KMS-11 (cell line): ENCODE measurements around the gene CLASRP.

Experiments
- H2AFZ ChIP-seq: fragments of 200-600 bp; sonication (generic); 2 replicates; pipeline ENCODE4 v1.6.1; 2016; ENCODE audit warnings: antibody characterized with exemption, mixed run types, low read depth
- H3K27ac ChIP-seq: fragments of 200-600 bp; sonication (generic); 2 replicates; pipeline ENCODE4 v1.6.1; 2016; ENCODE audit warnings: mild to moderate bottlenecking, mixed run types
- H3K27me3 ChIP-seq: fragments of 200-600 bp; sonication (generic); 2 replicates; pipeline ENCODE4 v1.6.1; 2017; ENCODE audit warnings: mild to moderate bottlenecking, low read depth, mixed run types, moderate library complexity; ENCODE audit not compliant: insufficient read depth
- H3K36me3 ChIP-seq: fragments of 200-600 bp; sonication (generic); 2 replicates; pipeline ENCODE4 v1.6.1; 2017; ENCODE audit warnings: mild to moderate bottlenecking, mixed run types; ENCODE audit not compliant: insufficient read depth
- H3K4me1 ChIP-seq: fragments of 200-600 bp; sonication (generic); 2 replicates; pipeline ENCODE4 v1.6.1; 2016; ENCODE audit warnings: mild to moderate bottlenecking, low read depth, mixed run types; ENCODE audit not compliant: poor library complexity, severe bottlenecking
- H3K4me2 ChIP-seq: fragments of 200-600 bp; sonication (generic); 2 replicates; pipeline ENCODE4 v1.7.0; 2016; ENCODE audit warnings: mild to moderate bottlenecking, mixed run types
- H3K4me3 ChIP-seq: fragments of 200-600 bp; sonication (generic); IDR thresholded peaks from 2 replicates; pipeline ENCODE4 v1.6.1; 2017; ENCODE audit warnings: low read depth, low read length, mixed read lengths; ENCODE audit not compliant: insufficient read depth
- H3K79me2 ChIP-seq: fragments of 200-600 bp; sonication (generic); 2 replicates; pipeline ENCODE4 v1.6.1; 2016; ENCODE audit warnings: low read depth, mixed run types; ENCODE audit not compliant: insufficient read depth
- H3K9ac ChIP-seq: fragments of 200-600 bp; sonication (generic); 2 replicates; pipeline ENCODE4 v1.6.1; 2016; ENCODE audit warnings: mild to moderate bottlenecking, mixed run types
- H4K20me1 ChIP-seq: fragments of 200-600 bp; sonication (generic); 2 replicates; pipeline ENCODE4 v1.6.1; 2016; ENCODE audit warnings: mild to moderate bottlenecking, mixed run types; ENCODE audit not compliant: insufficient read depth
- TF ChIP-seq, protein P1 (sequence below): fragments of 200-600 bp; sonication (generic); conservative IDR thresholded peaks from 2 replicates; pipeline ENCODE4 v1.6.1; 2017; ENCODE audit warnings: low read depth, mild to moderate bottlenecking, antibody characterized with exemption, low read length, moderate library complexity, mixed read lengths

The CLASRP gene

GRCh38 chr19:45035755-45036154 lies 3.1 kb upstream of the CLASRP start:
- Histone ChIP-seq H3K4me1 (peaks cover 19% of the 10 kb centered on the region), H3K79me2 (peaks cover 15% of the 10 kb centered on the region), H3K27ac (no peak overlapping the region), H2AFZ (no peak overlapping the region), H3K4me3 (no peak overlapping the region), H3K4me2 (no peak overlapping the region), H3K27me3 (no peaks in the 10 kb centered on the region), H3K36me3 (no peaks in the 10 kb centered on the region; the same call in 1 of the 2 replicates), H3K9ac (no peak overlapping the region), H4K20me1 (peaks cover 7% of the 10 kb centered on the region; the same call in 1 of the 2 replicates)
- TF ChIP-seq, protein P1, sequence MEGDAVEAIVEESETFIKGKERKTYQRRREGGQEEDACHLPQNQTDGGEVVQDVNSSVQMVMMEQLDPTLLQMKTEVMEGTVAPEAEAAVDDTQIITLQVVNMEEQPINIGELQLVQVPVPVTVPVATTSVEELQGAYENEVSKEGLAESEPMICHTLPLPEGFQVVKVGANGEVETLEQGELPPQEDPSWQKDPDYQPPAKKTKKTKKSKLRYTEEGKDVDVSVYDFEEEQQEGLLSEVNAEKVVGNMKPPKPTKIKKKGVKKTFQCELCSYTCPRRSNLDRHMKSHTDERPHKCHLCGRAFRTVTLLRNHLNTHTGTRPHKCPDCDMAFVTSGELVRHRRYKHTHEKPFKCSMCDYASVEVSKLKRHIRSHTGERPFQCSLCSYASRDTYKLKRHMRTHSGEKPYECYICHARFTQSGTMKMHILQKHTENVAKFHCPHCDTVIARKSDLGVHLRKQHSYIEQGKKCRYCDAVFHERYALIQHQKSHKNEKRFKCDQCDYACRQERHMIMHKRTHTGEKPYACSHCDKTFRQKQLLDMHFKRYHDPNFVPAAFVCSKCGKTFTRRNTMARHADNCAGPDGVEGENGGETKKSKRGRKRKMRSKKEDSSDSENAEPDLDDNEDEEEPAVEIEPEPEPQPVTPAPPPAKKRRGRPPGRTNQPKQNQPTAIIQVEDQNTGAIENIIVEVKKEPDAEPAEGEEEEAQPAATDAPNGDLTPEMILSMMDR, result no peak

DNA sequence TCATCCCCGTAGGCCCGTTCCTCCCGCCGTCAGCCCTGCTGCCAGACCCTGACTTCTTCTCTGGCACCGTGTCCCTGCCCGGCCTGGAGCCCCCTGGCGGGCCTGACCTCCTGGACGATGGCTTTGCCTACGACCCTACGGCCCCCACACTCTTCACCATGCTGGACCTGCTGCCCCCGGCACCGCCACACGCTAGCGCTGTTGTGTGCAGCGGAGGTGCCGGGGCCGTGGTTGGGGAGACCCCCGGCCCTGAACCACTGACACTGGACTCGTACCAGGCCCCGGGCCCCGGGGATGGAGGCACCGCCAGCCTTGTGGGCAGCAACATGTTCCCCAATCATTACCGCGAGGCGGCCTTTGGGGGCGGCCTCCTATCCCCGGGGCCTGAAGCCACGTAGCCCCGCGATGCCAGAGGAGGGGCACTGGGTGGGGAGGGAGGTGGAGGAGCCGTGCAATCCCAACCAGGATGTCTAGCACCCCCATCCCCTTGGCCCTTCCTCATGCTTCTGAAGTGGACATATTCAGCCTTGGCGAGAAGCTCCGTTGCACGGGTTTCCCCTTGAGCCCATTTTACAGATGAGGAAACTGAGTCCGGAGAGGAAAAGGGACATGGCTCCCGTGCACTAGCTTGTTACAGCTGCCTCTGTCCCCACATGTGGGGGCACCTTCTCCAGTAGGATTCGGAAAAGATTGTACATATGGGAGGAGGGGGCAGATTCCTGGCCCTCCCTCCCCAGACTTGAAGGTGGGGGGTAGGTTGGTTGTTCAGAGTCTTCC lies 1.3 kb upstream of the CLASRP start:
- Histone ChIP-seq H3K4me3 (no peak overlapping the region), H3K27me3 (no peaks in the 10 kb centered on the region), H3K79me2 (peaks cover 30% of the 10 kb centered on the region), H2AFZ (no peak overlapping the region), H3K27ac (no peak overlapping the region), H3K4me2 (no peak overlapping the region), H3K9ac (no peak overlapping the region), H4K20me1 (peaks cover 7% of the 10 kb centered on the region; the same call in 1 of the 2 replicates), H3K36me3 (no peaks in the 10 kb centered on the region; the same call in 1 of the 2 replicates), H3K4me1 (peaks cover 20% of the 10 kb centered on the region)
- TF ChIP-seq, protein P1, result no peak

DNA sequence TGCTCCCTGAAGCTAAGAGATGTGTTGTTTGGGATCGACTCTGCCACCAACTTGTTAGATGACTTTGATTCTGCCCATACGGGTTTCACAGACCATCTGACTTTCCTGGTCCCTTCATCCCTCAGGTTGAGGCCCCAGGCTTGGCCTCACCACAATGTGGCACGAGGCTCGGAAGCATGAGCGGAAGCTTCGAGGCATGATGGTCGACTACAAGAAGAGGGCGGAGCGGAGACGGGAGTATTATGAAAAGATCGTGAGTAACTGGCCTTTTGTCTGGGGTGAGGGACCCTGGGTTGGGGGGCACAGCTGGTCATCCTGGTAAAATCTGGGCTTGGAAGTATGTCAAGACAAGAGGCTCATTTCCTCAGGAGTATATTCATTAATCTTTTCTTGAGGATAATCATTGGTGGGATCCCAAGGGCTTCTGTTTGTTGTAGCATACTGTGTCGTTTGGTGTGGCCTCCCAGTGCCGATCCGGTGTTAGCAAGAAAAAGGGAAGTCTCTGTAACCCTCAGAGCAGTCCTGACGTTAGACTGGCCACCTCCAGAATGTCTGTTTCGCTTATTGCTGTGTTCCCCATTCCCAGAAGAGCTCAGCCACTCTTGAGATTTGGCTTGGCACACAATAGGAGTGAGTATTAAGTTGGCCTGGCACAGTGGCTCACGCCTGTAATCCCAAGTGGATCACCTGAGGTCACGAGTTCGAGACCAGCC lies 1.4 kb downstream of the CLASRP start:
- no peaks in the 10 kb centered on the region for H3K27me3 ChIP-seq
- no peak overlapping the region; the same call in 1 of the 2 replicates for H3K27ac ChIP-seq
- peaks cover 10% of the 10 kb centered on the region; the same call in 1 of the 2 replicates for H3K36me3 ChIP-seq
- peaks cover 21% of the 10 kb centered on the region for H3K4me1 ChIP-seq
- H4K20me1 ChIP-seq, result peaks cover 7% of the 10 kb centered on the region; the same call in 1 of the 2 replicates
- no peak overlapping the region for H2AFZ ChIP-seq
- no peak overlapping the region for H3K9ac ChIP-seq
- TF ChIP-seq, protein P1, result no peak
- peak overlapping the region; percentile 98 for H3K4me2 ChIP-seq
- no peak overlapping the region for H3K4me3 ChIP-seq
- H3K79me2 ChIP-seq, result peaks cover 51% of the 10 kb centered on the region

DNA sequence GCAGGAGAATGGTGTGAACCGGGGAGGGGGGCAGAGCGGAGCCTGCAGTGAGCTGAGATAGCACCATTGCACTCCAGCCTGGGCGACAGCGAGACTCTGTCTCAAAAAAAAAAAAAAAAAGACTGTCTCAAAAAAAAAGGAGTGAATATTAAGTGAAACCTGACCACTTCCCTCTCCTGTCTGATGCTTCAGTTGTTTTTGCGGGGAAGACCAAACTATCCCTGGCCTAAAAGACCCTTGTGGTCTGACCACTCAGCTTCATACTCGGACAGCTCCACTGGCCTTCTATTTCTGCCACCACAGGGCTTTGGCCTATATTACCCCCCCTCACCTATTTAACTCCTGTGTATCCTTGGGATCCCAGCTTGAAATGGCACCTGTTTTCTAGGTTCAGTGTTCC lies 2.3 kb downstream of the CLASRP start:
- no peak overlapping the region for H3K27ac ChIP-seq
- H3K27me3 ChIP-seq, result no peaks in the 10 kb centered on the region
- TF ChIP-seq, protein P1, result no peak
- H3K4me2 ChIP-seq, result no peak overlapping the region
- peaks cover 7% of the 10 kb centered on the region; the same call in 1 of the 2 replicates for H4K20me1 ChIP-seq
- H2AFZ ChIP-seq, result no peak overlapping the region
- peaks cover 31% of the 10 kb centered on the region for H3K4me1 ChIP-seq
- H3K79me2 ChIP-seq, result peaks cover 60% of the 10 kb centered on the region
- no peak overlapping the region for H3K4me3 ChIP-seq
- H3K9ac ChIP-seq, result no peak overlapping the region
- H3K36me3 ChIP-seq, result peaks cover 10% of the 10 kb centered on the region; the same call in 1 of the 2 replicates
